VCaP (cell line): ENCODE measurements around the gene JCHAIN.
"Not testable (repeated sequence)": the region's sequence is repeated elsewhere in the genome, so short reads cannot be mapped to it uniquely, and the experiment has no call there.

ENCODE experiments used
- H3K27ac ChIP-seq: fragments of 450-650 bp; 2 replicates; pipeline ENCODE4 v1.5.1; 2017
- CTCF ChIP-seq: fragments of 450-650 bp; conservative IDR thresholded peaks from 2 replicates; pipeline ENCODE4 v1.5.1; 2017; ENCODE audit warnings: mild to moderate bottlenecking, moderate library complexity

Gene JCHAIN

GRCh38 chr4:70701271-70701670 lies 35.0 kb upstream of the JCHAIN start:
- TF ChIP-seq CTCF = no peak
- H3K27ac ChIP-seq = no peak overlapping the region

GRCh38 chr4:70700712-70701111 lies 34.4 kb upstream of the JCHAIN start:
- no peak for TF ChIP-seq CTCF
- H3K27ac ChIP-seq = no peak overlapping the region

- H3K27ac ChIP-seq = not testable (repeated sequence)
Measured at GRCh38 chr4:70698435-70698834, 32.1 kb upstream of the JCHAIN start.

GRCh38 chr4:70694633-70695032 lies 28.3 kb upstream of the JCHAIN start:
- H3K27ac ChIP-seq = not testable (repeated sequence)

- no peak overlapping the region for H3K27ac ChIP-seq
- no peak for TF ChIP-seq CTCF
Measured at GRCh38 chr4:70691661-70692060, 25.4 kb upstream of the JCHAIN start.

- peak overlapping the region; percentile 95 for H3K27ac ChIP-seq
- no peak for TF ChIP-seq CTCF
Measured at GRCh38 chr4:70688795-70689231, 22.5 kb upstream of the JCHAIN start.

GRCh38 chr4:70687821-70688794 lies 21.8 kb upstream of the JCHAIN start, which contains the start of gene UTP3:
Gene UTP3, plus strand, starts transcription at chr4:70688532. Its CDS starts 146 bp downstream, at chr4:70688678.
- H3K27ac ChIP-seq = peak within 1 kb of the TSS; percentile 95
- peak; percentile 100 for TF ChIP-seq CTCF

GRCh38 chr4:70687392-70687791 lies 21.1 kb upstream of the JCHAIN start:
- no peak for TF ChIP-seq CTCF
- H3K27ac ChIP-seq = peak overlapping the region; percentile 95

- not testable (repeated sequence) for H3K27ac ChIP-seq
Measured at GRCh38 chr4:70682142-70682541, 15.8 kb upstream of the JCHAIN start.
